GM12878 (cell line): ENCODE measurements around the gene DAO. TPM values are rescaled to one million over a fixed set of nuclear protein-coding genes. Genes with fewer than 3 reads are reported as not detected.

Experiments
- ATF3 ChIP-seq: IDR thresholded peaks from 2 replicates; pipeline ENCODE4 v1.6.1; 2011; ENCODE audit warnings: low read depth, mild to moderate bottlenecking, low read length, moderate library complexity, borderline replicate concordance; ENCODE audit errors: extremely low read depth
- BCLAF1 ChIP-seq: fragments of 450-650 bp; IDR thresholded peaks from 2 replicates; pipeline ENCODE4 v1.6.1; 2017; ENCODE audit warnings: antibody characterized with exemption, mild to moderate bottlenecking, moderate library complexity
- BMI1 ChIP-seq: fragments of 450-650 bp; IDR thresholded peaks from 2 replicates; pipeline ENCODE4 v1.6.1; 2016; ENCODE audit warnings: mild to moderate bottlenecking, moderate library complexity, borderline replicate concordance
- CHD2 ChIP-seq: IDR thresholded peaks from 2 replicates; pipeline ENCODE4 v1.6.1; 2011; ENCODE audit warnings: low read depth, low read length, improper control_type of control experiment, borderline replicate concordance
- EED ChIP-seq: sonication (generic); IDR thresholded peaks from 2 replicates; pipeline ENCODE4 v1.6.1; 2016; ENCODE audit warnings: antibody characterized with exemption, low read depth
- MTA3 ChIP-seq: IDR thresholded peaks from 2 replicates; pipeline ENCODE4 v1.6.1; 2012; ENCODE audit warnings: low read length, inconsistent platforms, borderline replicate concordance
- NFXL1 ChIP-seq: fragments of 450-650 bp; IDR thresholded peaks from 2 replicates; pipeline ENCODE4 v1.6.1; 2017; ENCODE audit warnings: antibody characterized with exemption, mild to moderate bottlenecking, borderline replicate concordance
- PAX8 ChIP-seq: fragments of 450-650 bp; IDR thresholded peaks from 2 replicates; pipeline ENCODE4 v1.6.1; 2017; ENCODE audit warnings: mild to moderate bottlenecking, moderate library complexity
- POU2F2 ChIP-seq: IDR thresholded peaks from 3 replicates; pipeline ENCODE4 v1.6.1; 2011; ENCODE audit warnings: low read depth, mild to moderate bottlenecking, low read length, borderline replicate concordance
- RAD51 ChIP-seq: fragments of 450-650 bp; IDR thresholded peaks from 2 replicates; pipeline ENCODE4 v1.6.1; 2016; ENCODE audit warnings: moderate library complexity, mild to moderate bottlenecking, inconsistent platforms
- RELA ChIP-seq: fragments of 450-650 bp; IDR thresholded peaks from 2 replicates; pipeline ENCODE4 v1.8.0; 2014; ENCODE audit warnings: borderline replicate concordance; ENCODE audit not compliant: partially characterized antibody
- SMC3 ChIP-seq: IDR thresholded peaks from 2 replicates; pipeline ENCODE4 v1.6.1; 2011; ENCODE audit warnings: low read length, improper control_type of control experiment, borderline replicate concordance
- SUZ12 ChIP-seq: fragments of 200-600 bp; sonication (generic); IDR thresholded peaks from one replicate; pipeline ENCODE4 v1.6.1; 2018; ENCODE audit warnings: antibody characterized with exemption, mild to moderate bottlenecking; ENCODE audit not compliant: unreplicated experiment
- ZBED1 ChIP-seq: IDR thresholded peaks from 2 replicates; pipeline ENCODE4 v1.6.1; 2016; ENCODE audit warnings: borderline replicate concordance
- polyA plus RNA-seq, 11 experiments: library from polyadenylated mRNA; depleted of rRNA in 4 of 11; unstranded in 6 of 11; stranded (reverse) in 5 of 11; fragments of >200 nt; fragmentation: Nextera tagmentation in 4 of 11; fragmentation: Illumina TruSeq in 1 of 11; extraction: Ambion mirVana in 4 of 11; extraction: Trizol in 1 of 11; gene quantifications; 1 replicate in 1 of 11; 2 replicates in 10 of 11; pipeline versions ENCODE4 v1.2.1 to v1.2.3, GENCODE V29; 2011 to 2016; ENCODE audit warnings: inconsistent platforms in 2 of 11, missing spikeins in 2 of 11, low read depth in 1 of 11
- total RNA-seq, 4 experiments: library from RNA; depleted of rRNA in 3 of 4; stranded (reverse); fragments of >200 nt in 3 of 4; fragmentation: Illumina TruSeq in 1 of 4; extraction: Trizol in 1 of 4; gene quantifications; 2 replicates each; pipeline versions ENCODE4 v1.2.1 to v1.2.3, GENCODE V29; 2013 to 2021
- TF ChIP-seq, protein P1 (sequence below): fragments of 450-650 bp; formaldehyde crosslinking; IDR thresholded peaks from 2 replicates; pipeline ENCODE4 v1.4.0; 2020; ENCODE audit warnings: mild to moderate bottlenecking, moderate library complexity
- TF ChIP-seq, protein P2 (sequence below): IDR thresholded peaks from 2 replicates; pipeline ENCODE4 v1.6.1; 2011; ENCODE audit warnings: low read depth, low read length, improper control_type of control experiment, borderline replicate concordance

Gene DAO
- total and polyA plus RNA-seq, 10 of the 15 experiments (the other 5 are each of a cell fraction or from before 2014, with no cell fraction given), result 0.15 TPM; not detected in 9

GRCh38 chr12:108854451-108855283 is 25.2 kb upstream of the DAO start (continued):
- TF ChIP-seq EED (peak; percentile 94), ZBED1 (peak; percentile 64; the same call in 1 of the 2 replicates), NFXL1 (no peak), BMI1 (no peak), RELA (peak; percentile 66), CHD2 (peak; percentile 54; the same call in 1 of the 2 replicates), ATF3 (no peak), RAD51 (no peak), SUZ12 (no peak), PAX8 (no peak), MTA3 (peak; percentile 53; the same call in 1 of the 2 replicates), SMC3 (no peak), POU2F2 (peak; percentile 63; the same call in 1 of the 3 replicates), BCLAF1 (no peak)
- TF ChIP-seq, protein P1, sequence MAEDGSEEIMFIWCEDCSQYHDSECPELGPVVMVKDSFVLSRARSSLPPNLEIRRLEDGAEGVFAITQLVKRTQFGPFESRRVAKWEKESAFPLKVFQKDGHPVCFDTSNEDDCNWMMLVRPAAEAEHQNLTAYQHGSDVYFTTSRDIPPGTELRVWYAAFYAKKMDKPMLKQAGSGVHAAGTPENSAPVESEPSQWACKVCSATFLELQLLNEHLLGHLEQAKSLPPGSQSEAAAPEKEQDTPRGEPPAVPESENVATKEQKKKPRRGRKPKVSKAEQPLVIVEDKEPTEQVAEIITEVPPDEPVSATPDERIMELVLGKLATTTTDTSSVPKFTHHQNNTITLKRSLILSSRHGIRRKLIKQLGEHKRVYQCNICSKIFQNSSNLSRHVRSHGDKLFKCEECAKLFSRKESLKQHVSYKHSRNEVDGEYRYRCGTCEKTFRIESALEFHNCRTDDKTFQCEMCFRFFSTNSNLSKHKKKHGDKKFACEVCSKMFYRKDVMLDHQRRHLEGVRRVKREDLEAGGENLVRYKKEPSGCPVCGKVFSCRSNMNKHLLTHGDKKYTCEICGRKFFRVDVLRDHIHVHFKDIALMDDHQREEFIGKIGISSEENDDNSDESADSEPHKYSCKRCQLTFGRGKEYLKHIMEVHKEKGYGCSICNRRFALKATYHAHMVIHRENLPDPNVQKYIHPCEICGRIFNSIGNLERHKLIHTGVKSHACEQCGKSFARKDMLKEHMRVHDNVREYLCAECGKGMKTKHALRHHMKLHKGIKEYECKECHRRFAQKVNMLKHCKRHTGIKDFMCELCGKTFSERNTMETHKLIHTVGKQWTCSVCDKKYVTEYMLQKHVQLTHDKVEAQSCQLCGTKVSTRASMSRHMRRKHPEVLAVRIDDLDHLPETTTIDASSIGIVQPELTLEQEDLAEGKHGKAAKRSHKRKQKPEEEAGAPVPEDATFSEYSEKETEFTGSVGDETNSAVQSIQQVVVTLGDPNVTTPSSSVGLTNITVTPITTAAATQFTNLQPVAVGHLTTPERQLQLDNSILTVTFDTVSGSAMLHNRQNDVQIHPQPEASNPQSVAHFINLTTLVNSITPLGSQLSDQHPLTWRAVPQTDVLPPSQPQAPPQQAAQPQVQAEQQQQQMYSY, result no peak
- TF ChIP-seq, protein P2, sequence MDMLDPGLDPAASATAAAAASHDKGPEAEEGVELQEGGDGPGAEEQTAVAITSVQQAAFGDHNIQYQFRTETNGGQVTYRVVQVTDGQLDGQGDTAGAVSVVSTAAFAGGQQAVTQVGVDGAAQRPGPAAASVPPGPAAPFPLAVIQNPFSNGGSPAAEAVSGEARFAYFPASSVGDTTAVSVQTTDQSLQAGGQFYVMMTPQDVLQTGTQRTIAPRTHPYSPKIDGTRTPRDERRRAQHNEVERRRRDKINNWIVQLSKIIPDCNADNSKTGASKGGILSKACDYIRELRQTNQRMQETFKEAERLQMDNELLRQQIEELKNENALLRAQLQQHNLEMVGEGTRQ, result no peak; the same call in 1 of the 2 replicates
- TF ChIP-seq, all 136 proteins: peak for 56
